Stimulated activated CD4-positive, alpha-beta T cell treated with anti-CD3 and anti-CD28 coated beads, Interleukin-4, amount 100 ng/mL, for 48 hours (primary cell): Measurements from ENCODE around the gene FSTL1.
A peak's percentile ranks its signal among the peaks of the same experiment; 100 is the strongest.
"Not testable (repeated sequence)": the region's sequence is repeated elsewhere in the genome, so short reads cannot be mapped to it uniquely, and the experiment has no call there.

ENCODE experiments used
- DNase-seq, 2 donors: peaks; one replicate each; pipeline ENCODE4 v3.0.0-alpha.2; 2020; ENCODE audit warnings: low read depth in 2 of 2

FSTL1 gene

GRCh38 chr3:120418446-120418845 is 32.3 kb downstream of the FSTL1 start:
- DNase-seq: no peak

GRCh38 chr3:120417272-120417911 is 33.4 kb downstream of the FSTL1 start:
- peak; percentile 78 to 82 for DNase-seq

- DNase-seq: no peak
Observed at GRCh38 chr3:120416868-120417267, 33.9 kb downstream of the FSTL1 start.

GRCh38 chr3:120415756-120416155 is 35.0 kb downstream of the FSTL1 start:
- no peak for DNase-seq

- DNase-seq: no peak
Observed at GRCh38 chr3:120410541-120410940, 40.3 kb downstream of the FSTL1 start.

GRCh38 chr3:120410116-120410515 is 40.7 kb downstream of the FSTL1 start:
- DNase-seq: no peak

- no peak for DNase-seq
Observed at GRCh38 chr3:120407508-120408287, 43.1 kb downstream of the FSTL1 start.

GRCh38 chr3:120404876-120405275 is 45.9 kb downstream of the FSTL1 start:
- no peak for DNase-seq

- DNase-seq: no peak
Observed at GRCh38 chr3:120402257-120402656, 48.5 kb downstream of the FSTL1 start.

- no peak for DNase-seq
Observed at GRCh38 chr3:120399372-120399771, 51.4 kb downstream of the FSTL1 start.

GRCh38 chr3:120396469-120396868 is 54.3 kb downstream of the FSTL1 start:
- DNase-seq: no peak

GRCh38 chr3:120394347-120394746 is 56.4 kb downstream of the FSTL1 start:
- no peak for DNase-seq

GRCh38 chr3:120393761-120394160 is 57.0 kb downstream of the FSTL1 start:
- DNase-seq: no peak

- DNase-seq: no peak
Observed at GRCh38 chr3:120393243-120393642, 57.5 kb downstream of the FSTL1 start.

- DNase-seq: no peak
Observed at GRCh38 chr3:120382941-120383447, 67.8 kb downstream of the FSTL1 start.

GRCh38 chr3:120381503-120381902 is 69.3 kb downstream of the FSTL1 start:
- DNase-seq: no peak

GRCh38 chr3:120377948-120378347 is 72.8 kb downstream of the FSTL1 start:
- DNase-seq: not testable (repeated sequence)

GRCh38 chr3:120370463-120370862 is 80.3 kb downstream of the FSTL1 start:
- DNase-seq: no peak

GRCh38 chr3:120369037-120369467 is 81.7 kb downstream of the FSTL1 start:
- no peak for DNase-seq

GRCh38 chr3:120368172-120368571 is 82.6 kb downstream of the FSTL1 start:
- DNase-seq: no peak

GRCh38 chr3:120364821-120365220 is 86.0 kb downstream of the FSTL1 start:
- DNase-seq: no peak

GRCh38 chr3:120364101-120364500 is 86.7 kb downstream of the FSTL1 start:
- DNase-seq: no peak

GRCh38 chr3:120357807-120358206 is 93.0 kb downstream of the FSTL1 start:
- DNase-seq: no peak
